Measurements from ENCODE around the gene MEIG1. TPM values are rescaled to one million over a fixed set of nuclear protein-coding genes. Genes with fewer than 3 reads are reported as not detected.

The MEIG1 gene, protein sequence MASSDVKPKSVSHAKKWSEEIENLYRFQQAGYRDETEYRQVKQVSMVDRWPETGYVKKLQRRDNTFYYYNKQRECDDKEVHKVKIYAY
- not detected in 2 replicates for total RNA-seq

DNA sequence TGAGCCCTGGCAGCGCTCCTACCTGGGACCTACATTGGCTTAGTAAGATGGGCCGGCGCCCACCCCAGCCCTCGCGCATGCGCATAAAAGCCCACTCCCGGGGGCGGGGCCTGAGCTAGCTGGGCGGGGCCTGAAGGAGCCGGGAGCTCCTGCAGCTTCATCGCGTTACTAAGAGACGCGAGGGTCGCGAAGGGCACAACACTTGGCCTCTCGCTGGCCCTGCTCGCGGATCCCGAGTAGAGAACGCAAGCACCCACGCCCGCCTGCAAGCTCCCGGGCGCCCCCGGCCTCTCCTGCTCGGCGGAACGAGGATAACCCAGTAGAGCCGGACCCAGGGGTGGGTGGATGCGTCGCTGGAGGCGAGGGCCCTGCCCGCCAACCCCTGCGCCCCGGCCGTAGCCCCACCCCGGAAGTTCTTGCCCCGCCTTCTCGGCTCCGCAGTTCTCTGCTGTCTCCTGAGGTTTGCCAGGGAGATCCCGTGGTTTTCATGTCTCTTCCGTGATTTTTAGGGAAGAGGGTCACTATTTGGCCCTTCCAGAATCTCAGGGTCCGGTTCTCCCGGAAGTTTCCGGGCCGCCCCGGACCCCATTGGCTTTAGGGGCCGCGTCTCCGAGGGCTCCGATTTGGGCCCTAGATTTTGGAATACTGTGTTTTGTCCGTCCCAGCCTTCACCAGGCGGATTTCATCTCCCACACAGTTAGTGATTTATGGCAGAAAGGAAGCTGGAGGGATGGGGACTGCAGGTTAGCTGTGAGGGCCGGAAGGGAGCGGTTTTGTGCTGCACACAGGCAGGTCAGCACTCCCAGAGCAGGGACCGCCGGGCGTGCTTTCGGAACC is at the start of gene MEIG1:
TSS of gene MEIG1 (plus strand) at position 168 of the 837 bp plus-strand sequence. CDS start 7,081 bp downstream, outside the sequence.

DNA sequence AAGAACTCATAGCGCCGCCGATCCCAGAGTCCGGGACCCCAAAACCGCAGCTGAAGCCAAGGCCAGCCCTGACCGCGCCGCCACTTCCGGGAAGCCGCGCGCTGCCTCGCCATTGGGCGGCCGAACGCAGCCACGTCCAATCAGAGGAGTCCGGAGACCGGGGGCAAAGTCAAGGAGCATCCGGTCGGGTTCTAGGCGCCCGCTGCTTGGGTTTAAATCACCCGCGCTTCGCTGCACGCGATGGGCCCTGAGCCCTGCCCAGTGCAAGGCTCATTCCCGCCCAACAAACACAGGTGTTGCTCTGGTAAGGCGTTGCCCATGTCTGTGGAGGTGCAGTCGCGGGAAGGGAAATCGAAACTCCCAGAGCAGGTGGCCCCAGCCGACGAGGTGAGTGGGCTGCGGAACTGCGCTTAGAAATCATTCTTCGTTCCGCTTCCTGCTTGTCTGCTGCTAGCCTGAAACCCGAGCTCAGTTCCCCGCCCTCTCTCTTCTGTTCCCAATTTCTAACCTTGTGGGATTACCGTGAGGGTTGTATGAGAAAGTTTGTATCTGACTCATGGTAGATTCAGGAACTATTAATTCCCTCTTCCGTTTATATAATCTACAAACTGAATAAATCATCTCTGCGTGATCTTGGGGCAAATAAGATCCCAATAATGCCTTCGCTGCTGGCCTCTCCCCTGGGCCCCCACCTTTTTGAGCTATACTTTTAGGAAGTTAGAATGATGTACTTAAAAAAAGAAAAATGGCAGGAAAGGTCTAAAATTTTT is 5.0 kb upstream of the MEIG1 start, which contains the start of gene DCLRE1C:
TSS of gene DCLRE1C (minus strand) at position 96 of the 770 bp plus-strand sequence. CDS start at position 10, 86 bp downstream.

Other genes starting within 250 kb of the MEIG1 start
- 14.9 and 18.5 TPM in 2 replicates for gene FAM107B, start 184.5 kb upstream of the MEIG1 start, total RNA-seq
- gene CDNF, start 121.4 kb upstream of the MEIG1 start, total RNA-seq, result 0.24 and 1.3 TPM in 2 replicates
- 10.1 and 15.3 TPM in 2 replicates for gene HSPA14, start 121.1 kb upstream of the MEIG1 start, total RNA-seq
- 15.2 and 17.7 TPM in 2 replicates for gene MSANTD7, start 121.1 kb upstream of the MEIG1 start, total RNA-seq
- gene SUV39H2, start 80.5 kb upstream of the MEIG1 start, total RNA-seq, result 9.0 and 9.4 TPM in 2 replicates
- 8.0 and 8.3 TPM in 2 replicates for gene DCLRE1C, start 5.3 kb upstream of the MEIG1 start, total RNA-seq
- 5.5 and 15.8 TPM in 2 replicates for gene OLAH, start 84.6 kb downstream of the MEIG1 start, total RNA-seq
- gene ACBD7, start 129.4 kb downstream of the MEIG1 start, total RNA-seq, result 0.21 and 0.48 TPM in 2 replicates
- gene RPP38, start 138.0 kb downstream of the MEIG1 start, total RNA-seq, result 18.6 and 19.0 TPM in 2 replicates
- gene NMT2, start 209.3 kb downstream of the MEIG1 start, total RNA-seq, result 12.8 and 15.8 TPM in 2 replicates